Mucosa of descending colon (tissue), 3 donors: ENCODE measurements around the gene GRK5. TPM values are rescaled to one million over a fixed set of nuclear protein-coding genes. Genes with fewer than 3 reads are reported as not detected.

Source experiments
- ATAC-seq: fragments of 200-7000 bp; cut with Tn5 transposase; one replicate; pipeline ENCODE4 v1.9.1; 2020; ENCODE audit warnings: mild to moderate bottlenecking, moderate library complexity
- DNase-seq, 3 donors: peaks; one replicate each; pipeline ENCODE4 v3.0.0-alpha.2; 2020
- H3K36me3 ChIP-seq: fragments of 200-600 bp; one replicate; pipeline ENCODE4 v1.8.0; 2021; ENCODE audit warnings: low read depth, mild to moderate bottlenecking
- H3K4me1 ChIP-seq: fragments of 200-600 bp; one replicate; pipeline ENCODE4 v1.8.0; 2021; ENCODE audit warnings: low read depth, mild to moderate bottlenecking
- H3K4me3 ChIP-seq: fragments of 200-600 bp; one replicate; pipeline ENCODE4 v1.8.0; 2021; ENCODE audit warnings: mild to moderate bottlenecking
- H3K9me3 ChIP-seq: fragments of 200-600 bp; one replicate; pipeline ENCODE4 v1.8.0; 2021; ENCODE audit warnings: mild to moderate bottlenecking
- intact Hi-C, 2 donors: fragments of 100-400 bp; cut with DNase I in 1 of 2; cut with micrococcal nuclease in 1 of 2; formaldehyde crosslinking; loops; one replicate each; pipeline versions ENCODE4 v1.11.0 to v1.11.1; 2022; cut with DNase I, micrococcal nuclease
- total RNA-seq, 3 donors: library from RNA; stranded (reverse); fragmentation: NEBNext Ultra II Directional in 2 of 3; extraction: Animal tissue kit (Norgen Biotek cat#: 25700) in 2 of 3; gene quantifications; one replicate each; pipeline versions ENCODE4 v1.2.1 to v1.2.4, GENCODE V29; 2021 to 2023
- TF ChIP-seq, protein P1 (sequence below): fragments of 200-600 bp; IDR thresholded peaks from one replicate; pipeline ENCODE4 v1.8.0; 2022; ENCODE audit warnings: antibody characterized with exemption, mild to moderate bottlenecking
- donor health status: DM: no; HTN: no; CAD: no; lungs with moderate emphysema.
- donor health status: DM: no; HTN: no; CAD: no.
- donor health status: DM: no; HTN: yes; CAD: no.

The GRK5 gene
- total RNA-seq, 3 donors from 2014 or later: 6.6 to 27.1 (median 8.3) TPM

GRCh38 chr10:119495545-119495944, 288.2 kb downstream of the GRK5 start:
- no peak for DNase-seq
- TF ChIP-seq, protein P1, sequence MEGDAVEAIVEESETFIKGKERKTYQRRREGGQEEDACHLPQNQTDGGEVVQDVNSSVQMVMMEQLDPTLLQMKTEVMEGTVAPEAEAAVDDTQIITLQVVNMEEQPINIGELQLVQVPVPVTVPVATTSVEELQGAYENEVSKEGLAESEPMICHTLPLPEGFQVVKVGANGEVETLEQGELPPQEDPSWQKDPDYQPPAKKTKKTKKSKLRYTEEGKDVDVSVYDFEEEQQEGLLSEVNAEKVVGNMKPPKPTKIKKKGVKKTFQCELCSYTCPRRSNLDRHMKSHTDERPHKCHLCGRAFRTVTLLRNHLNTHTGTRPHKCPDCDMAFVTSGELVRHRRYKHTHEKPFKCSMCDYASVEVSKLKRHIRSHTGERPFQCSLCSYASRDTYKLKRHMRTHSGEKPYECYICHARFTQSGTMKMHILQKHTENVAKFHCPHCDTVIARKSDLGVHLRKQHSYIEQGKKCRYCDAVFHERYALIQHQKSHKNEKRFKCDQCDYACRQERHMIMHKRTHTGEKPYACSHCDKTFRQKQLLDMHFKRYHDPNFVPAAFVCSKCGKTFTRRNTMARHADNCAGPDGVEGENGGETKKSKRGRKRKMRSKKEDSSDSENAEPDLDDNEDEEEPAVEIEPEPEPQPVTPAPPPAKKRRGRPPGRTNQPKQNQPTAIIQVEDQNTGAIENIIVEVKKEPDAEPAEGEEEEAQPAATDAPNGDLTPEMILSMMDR: no peak
- intact Hi-C loops: no loop called here

GRCh38 chr10:119496273-119496672, 288.9 kb downstream of the GRK5 start:
- H3K4me3 ChIP-seq: no peak overlapping the region
- H3K9me3 ChIP-seq: no peaks in the 10 kb centered on the region
- ATAC-seq (no peak), DNase-seq (no peak)
- intact Hi-C loops: no loop called here
- H3K36me3 ChIP-seq: no peaks in the 10 kb centered on the region
- TF ChIP-seq, protein P1: no peak
- peaks cover 9% of the 10 kb centered on the region for H3K4me1 ChIP-seq

More at GRCh38 chr10:119495545-119495944, 288.2 kb downstream of the GRK5 start:
- no peak overlapping the region for H3K4me3 ChIP-seq
- H3K9me3 ChIP-seq: no peaks in the 10 kb centered on the region
- peaks cover 9% of the 10 kb centered on the region for H3K4me1 ChIP-seq
- ATAC-seq: no peak
- no peaks in the 10 kb centered on the region for H3K36me3 ChIP-seq

- no peak for ATAC-seq
- Histone ChIP-seq H3K4me3 (no peak overlapping the region), H3K36me3 (no peaks in the 10 kb centered on the region), H3K4me1 (peaks cover 9% of the 10 kb centered on the region), H3K9me3 (no peaks in the 10 kb centered on the region)
- intact Hi-C loops: no loop called here
- TF ChIP-seq, protein P1: no peak
- no peak for DNase-seq
Measured at GRCh38 chr10:119497243-119497642, 289.9 kb downstream of the GRK5 start.

DNA sequence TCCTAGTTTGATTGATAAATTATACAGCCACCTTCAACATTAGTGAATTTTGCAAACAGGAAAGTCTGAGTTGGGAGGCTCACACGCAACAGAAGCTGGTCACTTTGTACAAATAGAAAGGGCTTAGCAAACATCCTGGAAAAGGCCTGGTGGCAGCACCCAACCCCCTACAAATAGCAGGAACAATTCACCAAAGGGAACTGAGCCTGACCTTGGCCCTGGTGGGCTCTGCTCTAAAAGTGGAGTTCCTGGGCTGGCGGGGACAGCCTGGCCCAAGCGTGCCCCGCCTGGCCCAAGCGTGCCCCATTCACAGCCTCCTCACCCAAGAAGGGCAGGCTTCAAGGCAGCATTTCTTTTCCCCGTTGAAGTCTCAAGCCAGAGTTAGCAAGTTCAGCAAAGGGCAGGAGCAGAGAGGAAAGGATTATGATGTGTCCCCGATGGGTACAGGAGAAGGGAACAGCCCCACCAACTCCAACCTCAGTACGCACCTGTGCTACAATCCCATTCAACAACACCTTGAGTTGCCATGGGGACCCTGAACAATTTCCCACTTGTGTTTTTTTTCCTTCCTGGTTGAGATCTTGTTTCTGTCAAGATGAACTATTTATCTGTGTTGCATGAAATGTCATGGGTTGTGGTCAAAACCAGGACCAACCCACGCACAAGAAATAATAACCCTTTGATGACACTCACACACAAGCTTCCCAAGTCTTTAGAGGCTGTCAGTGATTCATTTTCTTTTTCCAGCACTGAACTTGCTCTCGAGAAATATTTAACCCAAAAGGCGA, 291.7 kb downstream of the GRK5 start:
- no peaks in the 10 kb centered on the region for H3K9me3 ChIP-seq
- TF ChIP-seq, protein P1: no peak
- no peak for ATAC-seq
- DNase-seq: no peak
- intact Hi-C loops: no loop called here
- no peaks in the 10 kb centered on the region for H3K36me3 ChIP-seq
- peaks cover 9% of the 10 kb centered on the region for H3K4me1 ChIP-seq
- H3K4me3 ChIP-seq: no peak overlapping the region

GRCh38 chr10:119499677-119500002, 292.3 kb downstream of the GRK5 start:
- DNase-seq (no peak), ATAC-seq (no peak)
- Histone ChIP-seq H3K4me3 (no peak overlapping the region), H3K9me3 (no peaks in the 10 kb centered on the region), H3K4me1 (peaks cover 3% of the 10 kb centered on the region), H3K36me3 (no peaks in the 10 kb centered on the region)
- intact Hi-C loops: no loop called here
- TF ChIP-seq, protein P1: no peak
